Jurkat, Clone E6-1 (cell line): Measurements from ENCODE around the gene CETP.
"Not testable (repeated sequence)": the region's sequence is repeated elsewhere in the genome, so short reads cannot be mapped to it uniquely, and the experiment has no call there.

Experiments used
- DNase-seq: peaks from one replicate; pipeline ENCODE4 v3.0.0-alpha.2; 2011; ENCODE audit warnings: low read depth, low spot score
- H3K4me3 ChIP-seq: 2 replicates; pipeline ENCODE4 v1.5.1; 2011; ENCODE audit warnings: mild to moderate bottlenecking, low read length, control low read depth, moderate library complexity

CETP gene

DNA sequence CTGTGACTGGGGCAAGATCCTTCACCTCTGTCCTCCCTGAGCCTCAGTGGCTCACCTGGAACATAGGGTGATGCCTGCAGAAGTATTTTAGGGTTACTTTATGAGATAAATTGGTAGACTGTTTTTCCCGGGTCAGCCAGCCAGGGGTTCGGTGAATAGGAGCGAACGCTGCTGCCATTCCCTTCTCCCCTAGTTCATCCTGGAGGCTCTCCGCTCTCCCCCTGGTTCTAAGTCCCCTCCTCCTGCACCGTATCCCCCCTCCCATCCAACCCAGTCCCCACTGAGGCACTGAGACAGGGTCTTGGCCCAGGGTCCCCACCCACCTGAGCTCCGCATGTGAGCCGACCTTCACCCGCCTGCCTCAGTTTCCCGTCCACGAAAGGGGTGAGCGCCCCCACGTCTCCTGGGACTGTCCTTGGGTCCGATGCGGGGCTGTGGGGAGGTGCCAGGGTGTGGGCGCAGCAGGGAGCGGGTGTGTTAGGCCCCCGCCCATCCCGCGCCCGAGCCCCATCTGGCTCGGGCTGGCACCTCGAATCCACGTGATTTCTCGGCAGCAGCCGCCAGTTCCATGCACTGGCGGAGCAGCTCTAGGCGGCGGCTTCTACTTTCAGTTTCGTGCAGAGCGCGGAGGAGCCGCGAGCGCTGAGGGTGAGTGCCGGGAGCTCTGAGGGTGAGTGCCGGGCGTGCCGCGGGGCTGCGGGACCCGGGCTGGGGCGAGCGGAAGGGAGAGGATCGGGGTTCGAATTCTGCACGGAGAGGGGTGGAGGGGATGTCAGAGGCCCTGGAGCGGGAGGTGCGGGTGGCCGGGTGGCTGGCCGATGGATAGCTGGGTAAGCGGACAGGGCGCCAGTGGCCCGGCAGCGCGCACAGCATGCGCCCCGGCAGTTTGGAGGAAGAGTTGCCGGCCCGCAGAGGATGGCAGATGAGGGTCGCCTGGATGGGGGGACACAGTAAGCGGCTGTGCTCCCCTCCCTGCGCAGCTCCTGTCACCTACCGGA, 27.5 kb downstream of the CETP start, which contains the start of gene NLRC5:
Gene NLRC5 (plus strand): TSS at position 610 of the 998 bp plus-strand sequence. CDS start 31,156 bp downstream, outside the sequence.
- peak within 1 kb of the TSS; percentile 75 for H3K4me3 ChIP-seq
- peak; percentile 74 for DNase-seq

GRCh38 chr16:56989988-56990387, 28.2 kb downstream of the CETP start:
- H3K4me3 ChIP-seq = peak overlapping the region; percentile 75
- DNase-seq = no peak

GRCh38 chr16:56990407-56991286, 28.9 kb downstream of the CETP start:
- DNase-seq = no peak
- no peak overlapping the region for H3K4me3 ChIP-seq

DNA sequence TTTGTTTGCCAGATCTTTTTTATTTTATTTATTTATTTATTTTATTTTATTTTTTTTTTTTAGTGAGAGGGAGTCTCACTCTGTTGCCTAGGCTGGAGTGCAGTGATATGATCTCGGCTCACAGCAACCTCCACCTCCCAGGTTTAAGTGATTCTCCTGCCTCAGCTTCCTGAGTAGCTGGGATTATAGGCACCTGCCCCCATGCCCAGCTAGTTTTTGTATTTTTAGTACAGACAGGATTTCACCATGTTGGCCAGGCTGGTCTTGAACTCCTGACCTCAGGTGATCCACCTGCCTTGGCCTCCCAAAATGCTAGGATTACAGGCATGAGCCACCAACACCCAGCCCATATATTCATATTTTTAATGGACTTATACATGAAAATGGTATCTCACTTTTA, 30.7 kb downstream of the CETP start:
- H3K4me3 ChIP-seq, DNase-seq: not testable (repeated sequence)

DNA sequence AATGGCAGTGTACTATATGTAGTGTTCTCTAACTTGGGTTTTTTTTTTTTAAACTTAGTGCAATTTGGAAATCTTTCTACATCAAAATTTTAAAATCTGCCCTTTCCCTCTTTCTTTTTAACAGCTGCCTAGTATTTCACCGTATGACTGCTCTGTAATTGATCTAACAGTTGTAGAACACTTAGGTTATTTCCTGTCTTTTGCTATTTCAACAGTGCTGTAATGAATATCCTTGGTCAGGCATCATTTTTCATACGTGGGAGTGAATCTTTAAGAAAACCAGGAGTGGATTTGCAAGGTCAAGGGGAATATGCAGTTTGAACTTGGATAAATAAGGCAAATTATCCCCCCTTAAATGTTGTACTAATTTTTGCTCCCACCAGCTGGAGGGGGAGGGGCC, 31.5 kb downstream of the CETP start:
- DNase-seq = no peak
- no peak overlapping the region for H3K4me3 ChIP-seq

GRCh38 chr16:56994311-56994710, 32.6 kb downstream of the CETP start:
- H3K4me3 ChIP-seq = no peak overlapping the region
- no peak for DNase-seq

DNA sequence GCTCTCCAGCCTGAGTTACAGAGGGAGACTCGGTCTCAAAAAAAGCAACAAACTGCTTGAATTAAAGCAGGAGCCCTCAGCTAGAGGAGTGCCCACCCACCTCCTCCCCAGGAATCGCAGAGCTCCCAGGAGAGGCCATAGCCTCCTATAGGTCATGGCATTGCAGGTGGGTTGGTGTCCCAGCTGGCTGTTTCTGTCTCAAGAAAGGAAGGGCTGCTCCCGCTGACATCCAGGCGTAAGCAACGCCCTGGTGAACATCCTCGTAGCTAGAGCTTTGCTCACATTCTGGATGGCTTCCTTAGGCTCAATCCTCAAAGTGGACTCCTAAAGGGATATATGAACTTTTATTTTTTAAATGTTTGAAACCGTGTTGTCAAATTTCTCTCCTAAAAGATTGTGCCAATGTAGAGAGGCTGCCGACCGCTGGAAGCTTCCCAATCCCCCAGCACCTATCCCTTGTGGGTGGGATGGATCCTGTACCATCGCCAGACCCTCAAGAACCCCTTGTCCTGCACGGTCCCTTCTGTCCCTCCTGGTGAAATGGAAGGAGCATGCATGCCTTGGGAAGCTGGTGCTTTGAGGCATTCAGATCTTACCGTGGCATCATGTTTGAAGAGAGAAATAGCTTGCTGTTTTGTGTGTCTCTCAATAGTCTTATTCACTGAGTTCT, 33.5 kb downstream of the CETP start:
- DNase-seq = no peak
- no peak overlapping the region for H3K4me3 ChIP-seq

DNA sequence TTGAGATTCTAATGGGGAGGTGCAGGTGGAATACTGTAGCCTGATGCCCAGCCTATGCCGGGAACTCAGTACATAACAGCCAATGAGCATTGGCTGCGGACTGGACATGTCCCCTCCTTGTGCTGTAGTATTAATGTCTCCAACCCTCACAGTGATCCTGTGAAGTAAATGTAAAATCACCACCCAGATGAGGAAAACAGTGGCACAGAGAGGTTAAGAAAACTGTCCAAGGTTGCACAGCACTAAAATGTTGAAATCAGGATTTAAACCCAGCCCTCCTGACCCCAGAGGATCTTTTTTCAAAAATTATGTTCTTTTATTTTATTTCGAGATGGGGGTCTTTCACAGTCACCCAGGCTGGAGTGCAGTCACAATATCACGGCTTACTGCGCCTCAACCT, 35.5 kb downstream of the CETP start:
- no peak for DNase-seq
- no peak overlapping the region for H3K4me3 ChIP-seq

DNA sequence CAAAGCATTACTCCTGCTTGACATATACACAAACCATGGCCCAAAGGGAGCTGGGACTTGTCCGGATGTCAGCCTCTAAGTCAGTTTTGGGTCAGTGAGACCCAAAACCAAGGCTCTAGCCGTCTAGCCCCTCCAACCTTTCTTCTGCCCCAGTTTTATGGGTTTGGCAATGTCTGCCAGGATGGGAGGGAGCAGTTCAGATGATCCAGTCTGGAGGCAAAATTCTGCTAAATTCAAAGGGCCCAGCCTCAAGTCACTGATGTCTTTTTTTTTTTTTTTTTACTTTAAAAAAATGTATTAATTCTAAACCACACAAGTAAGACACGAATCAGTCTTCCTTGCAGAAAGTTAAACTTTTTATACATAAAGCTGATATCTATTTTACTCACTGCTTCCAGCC, 36.2 kb downstream of the CETP start:
- no peak overlapping the region for H3K4me3 ChIP-seq
- no peak for DNase-seq

DNA sequence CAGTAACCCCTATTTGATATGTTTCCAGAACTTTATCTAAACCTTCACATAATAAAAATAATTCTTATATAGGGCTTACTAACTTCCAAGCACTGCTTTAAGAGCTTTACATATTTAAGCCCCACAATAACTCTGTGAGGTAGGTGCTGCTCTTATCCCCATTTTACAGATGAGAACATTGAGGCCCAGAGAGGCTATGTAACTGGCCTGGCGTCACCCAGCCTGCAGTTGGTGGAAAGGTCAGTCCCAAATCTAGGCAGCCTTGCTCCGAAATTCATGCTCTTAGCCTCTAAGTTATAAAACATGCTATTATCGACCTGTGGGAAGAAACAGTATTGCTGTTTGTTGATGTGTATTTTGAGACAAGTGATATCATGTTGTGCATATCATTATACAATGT, 36.6 kb downstream of the CETP start:
- no peak overlapping the region for H3K4me3 ChIP-seq
- DNase-seq = no peak

DNA sequence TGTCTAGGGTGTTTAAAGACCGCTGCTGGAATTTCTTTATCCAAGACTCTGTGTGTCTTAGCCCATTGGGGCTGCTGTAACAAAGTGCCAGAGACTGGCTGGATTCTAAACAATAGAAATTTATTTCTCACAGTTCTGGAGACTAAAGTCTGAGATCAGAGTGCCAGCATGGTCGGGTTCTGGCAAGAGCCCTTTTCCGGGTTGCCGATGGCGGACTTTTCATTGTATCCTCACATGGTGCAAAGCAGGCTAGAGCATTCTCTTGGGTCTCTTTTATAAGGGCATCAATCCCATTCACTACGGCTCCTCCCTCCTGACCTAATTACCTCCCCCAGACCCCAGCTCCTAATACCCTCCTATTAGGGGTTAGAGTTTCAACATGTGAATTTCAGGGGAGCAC, 37.1 kb downstream of the CETP start:
- no peak for DNase-seq
- no peak overlapping the region for H3K4me3 ChIP-seq

DNA sequence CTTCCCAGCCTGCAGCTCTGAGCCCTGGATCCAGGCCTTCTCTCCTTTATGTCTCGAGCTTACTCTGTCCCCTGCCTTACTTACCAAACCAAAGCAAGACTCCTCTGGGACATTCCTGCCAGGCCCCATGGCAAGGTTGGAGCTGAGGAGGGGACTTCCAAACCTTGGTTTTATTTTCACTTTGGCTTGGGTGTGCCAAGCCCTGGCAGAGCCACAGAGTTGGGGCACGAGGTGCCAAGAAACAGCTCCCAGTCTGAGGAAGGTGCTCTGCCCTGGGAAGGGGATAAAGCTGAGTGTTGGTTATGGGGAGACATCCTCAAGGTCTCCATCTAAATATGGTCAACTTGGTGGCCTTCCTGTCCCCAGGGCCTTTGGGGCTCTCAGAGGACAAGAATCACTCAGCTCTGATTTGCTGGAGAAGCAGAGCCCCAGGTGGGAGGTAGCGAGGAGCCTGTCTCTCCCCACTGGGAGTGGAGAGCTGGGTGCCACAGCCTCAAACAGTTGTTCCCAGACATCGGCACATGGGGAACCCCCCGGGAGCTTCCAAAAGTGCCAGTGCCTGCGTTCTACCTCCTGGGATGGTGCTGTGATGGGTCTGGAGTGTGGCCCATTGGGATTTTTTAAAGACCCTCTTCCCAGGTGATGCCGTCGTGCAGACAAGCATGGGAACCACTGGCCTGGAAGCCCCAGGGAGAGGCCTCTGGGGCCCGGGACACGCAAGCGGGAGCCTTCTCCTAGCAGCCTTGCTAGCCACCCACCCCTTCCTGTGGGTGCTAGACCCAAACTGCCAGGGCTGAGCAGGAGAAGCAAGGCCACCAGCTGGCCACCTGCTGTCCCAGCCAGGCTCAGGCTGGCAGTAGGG, 37.9 kb downstream of the CETP start:
- DNase-seq = no peak
- H3K4me3 ChIP-seq = no peak overlapping the region

GRCh38 chr16:57000271-57001025, 38.7 kb downstream of the CETP start:
- DNase-seq = no peak
- no peak overlapping the region for H3K4me3 ChIP-seq

DNA sequence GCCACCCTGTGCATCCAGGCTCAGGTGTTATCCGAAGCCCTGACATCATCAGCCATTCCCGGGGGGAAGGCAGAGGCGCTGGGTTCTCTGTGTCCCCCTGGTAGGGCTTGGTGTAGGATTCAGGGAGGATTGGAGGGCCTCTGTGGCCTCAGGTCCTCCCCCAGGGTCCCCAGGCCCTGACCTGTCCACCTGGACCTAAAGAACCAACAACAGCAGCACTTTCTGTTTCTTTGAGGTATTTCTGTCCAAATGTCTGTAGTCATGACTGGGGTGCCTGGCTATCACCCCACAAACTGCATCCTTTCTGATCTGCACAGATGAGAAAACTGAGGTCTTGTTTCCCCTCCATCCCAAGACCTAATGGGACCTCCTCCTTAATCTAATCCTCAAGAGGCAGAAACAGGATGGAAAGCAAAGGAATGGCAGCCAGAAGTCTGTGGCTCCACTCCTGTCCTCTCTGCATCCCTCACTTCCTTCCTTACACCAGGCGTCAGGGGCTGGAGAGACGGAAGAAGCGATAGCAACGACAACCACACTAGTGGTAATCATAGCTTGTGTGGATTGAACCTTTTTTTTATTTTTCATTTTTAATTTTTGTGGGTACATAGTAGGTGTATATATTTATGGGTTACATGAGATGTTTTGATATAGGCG, 39.4 kb downstream of the CETP start:
- no peak for DNase-seq
- H3K4me3 ChIP-seq = no peak overlapping the region

- no peak overlapping the region for H3K4me3 ChIP-seq
- DNase-seq = no peak
Observed at GRCh38 chr16:57003439-57004386, 42.0 kb downstream of the CETP start.
